RWPE2 (cell line): ENCODE results near the gene DHX36.
A peak's percentile ranks its signal among the peaks of the same experiment; 100 is the strongest.

Source experiments
- ATAC-seq: fragments of 200-7000 bp; cut with Tn5 transposase; 3 replicates; pipeline ENCODE4 v1.9.1; 2021; ENCODE audit warnings: low read depth
- DNase-seq: peaks from one replicate; pipeline ENCODE4 v3.0.0-alpha.2; 2020; ENCODE audit warnings: low spot score
- H3K27ac ChIP-seq: fragments of 450-650 bp; 2 replicates; pipeline ENCODE4 v1.5.1; 2017; ENCODE audit warnings: mild to moderate bottlenecking; ENCODE audit not compliant: poor library complexity, severe bottlenecking
- H3K27me3 ChIP-seq: fragments of 250-450 bp; sonication (Bioruptor Pico); 2 replicates; pipeline ENCODE4 v1.5.1; 2021; ENCODE audit warnings: mild to moderate bottlenecking, moderate library complexity; ENCODE audit not compliant: insufficient read depth, poor library complexity, severe bottlenecking
- H3K36me3 ChIP-seq: fragments of 250-450 bp; sonication (Bioruptor Pico); 2 replicates; pipeline ENCODE4 v1.5.1; 2020; ENCODE audit warnings: low read depth, mild to moderate bottlenecking, moderate library complexity
- H3K4me1 ChIP-seq: fragments of 250-450 bp; sonication (Bioruptor Pico); 2 replicates; pipeline ENCODE4 v1.5.1; 2021; ENCODE audit warnings: mild to moderate bottlenecking, moderate library complexity; ENCODE audit not compliant: insufficient read depth, poor library complexity, severe bottlenecking
- H3K4me3 ChIP-seq: fragments of 250-450 bp; sonication (Bioruptor Pico); 2 replicates; pipeline ENCODE4 v1.5.1; 2021; ENCODE audit warnings: mild to moderate bottlenecking, moderate library complexity; ENCODE audit not compliant: severe bottlenecking
- H3K9me3 ChIP-seq: fragments of 250-450 bp; sonication (Bioruptor Pico); 2 replicates; pipeline ENCODE4 v1.5.1; 2021; ENCODE audit warnings: mild to moderate bottlenecking, moderate library complexity; ENCODE audit not compliant: severe bottlenecking
- CTCF ChIP-seq: fragments of 450-650 bp; IDR thresholded peaks from one replicate; pipeline ENCODE4 v1.5.1; 2017; ENCODE audit warnings: mild to moderate bottlenecking, moderate library complexity; ENCODE audit not compliant: poor library complexity, severe bottlenecking

Gene DHX36

GRCh38 chr3:154334973-154335420 is 10.7 kb upstream of the DHX36 start:
- Histone ChIP-seq H3K27ac (no peak overlapping the region), H3K4me3 (no peak overlapping the region), H3K36me3 (no peaks in the 10 kb centered on the region), H3K27me3 (no peaks in the 10 kb centered on the region), H3K4me1 (no peaks in the 10 kb centered on the region), H3K9me3 (no peaks in the 10 kb centered on the region)
- peak; percentile 83 for TF ChIP-seq CTCF
- DNase-seq (no peak), ATAC-seq (0 out of 3 replicates have a peak, but pooled peaks have one; percentile 35)

- peaks cover 1% of the 10 kb centered on the region for H3K36me3 ChIP-seq
- H3K4me3 ChIP-seq = no peak overlapping the region
- H3K9me3 ChIP-seq = no peaks in the 10 kb centered on the region
- H3K27ac ChIP-seq = no peak overlapping the region
- ATAC-seq = no peak
- H3K4me1 ChIP-seq = peaks cover 2% of the 10 kb centered on the region
- DNase-seq = no peak
- no peaks in the 10 kb centered on the region for H3K27me3 ChIP-seq
- TF ChIP-seq CTCF = no peak
These were observed 3.6 kb upstream of the DHX36 start for GRCh38 chr3:154327871-154328270.

GRCh38 chr3:154324919-154325318 is 632 bp upstream of the DHX36 start:
- no peaks in the 10 kb centered on the region for H3K27me3 ChIP-seq
- no peak for TF ChIP-seq CTCF
- peak overlapping the region; percentile 65 for H3K4me3 ChIP-seq
- DNase-seq (no peak), ATAC-seq (no peak)
- no peaks in the 10 kb centered on the region for H3K9me3 ChIP-seq
- H3K36me3 ChIP-seq = peaks cover 20% of the 10 kb centered on the region
- peaks cover 9% of the 10 kb centered on the region for H3K4me1 ChIP-seq
- H3K27ac ChIP-seq = no peak overlapping the region

GRCh38 chr3:154316974-154317767 is 7.1 kb downstream of the DHX36 start:
- ATAC-seq (no peak), DNase-seq (no peak)
- peaks cover 2% of the 10 kb centered on the region for H3K4me1 ChIP-seq
- no peak for TF ChIP-seq CTCF
- H3K27ac ChIP-seq = no peak overlapping the region
- H3K27me3 ChIP-seq = no peaks in the 10 kb centered on the region
- H3K36me3 ChIP-seq = peaks cover 50% of the 10 kb centered on the region
- no peak overlapping the region for H3K4me3 ChIP-seq
- H3K9me3 ChIP-seq = no peaks in the 10 kb centered on the region

- Histone ChIP-seq H3K36me3 (peaks cover 65% of the 10 kb centered on the region), H3K27me3 (no peaks in the 10 kb centered on the region), H3K27ac (no peak overlapping the region), H3K4me1 (no peaks in the 10 kb centered on the region), H3K4me3 (no peak overlapping the region), H3K9me3 (no peaks in the 10 kb centered on the region)
- TF ChIP-seq CTCF = no peak
- DNase-seq = no peak
- ATAC-seq = no peak
These were observed 10.1 kb downstream of the DHX36 start for GRCh38 chr3:154314152-154314551.
